IPS DF 6.9 (cell line): Measurements from ENCODE around the gene OPCML.

ENCODE experiments used
- DNase-seq: peaks from one replicate; pipeline ENCODE4 v3.0.0-alpha.2; 2013; ENCODE audit warnings: low read depth, low spot score
- H3K27ac ChIP-seq: one replicate; pipeline ENCODE4 v1.5.1; 2013; ENCODE audit warnings: low read length, control low read depth
- H3K27me3 ChIP-seq: 2 replicates; pipeline ENCODE4 v1.6.1; 2013; ENCODE audit warnings: mild to moderate bottlenecking, low read length; ENCODE audit not compliant: control insufficient read depth, insufficient read depth
- H3K36me3 ChIP-seq: 2 replicates; pipeline ENCODE4 v1.6.1; 2013; ENCODE audit warnings: low read length; ENCODE audit not compliant: control insufficient read depth, insufficient read depth
- H3K4me1 ChIP-seq: 2 replicates; pipeline ENCODE4 v1.6.1; 2013; ENCODE audit warnings: low read length; ENCODE audit not compliant: control insufficient read depth, insufficient read depth
- H3K4me3 ChIP-seq: 2 replicates; pipeline ENCODE4 v1.5.1; 2013; ENCODE audit warnings: mild to moderate bottlenecking, low read length
- H3K9me3 ChIP-seq: 2 replicates; pipeline ENCODE4 v1.6.1; 2013; ENCODE audit warnings: low read length, inconsistent platforms; ENCODE audit not compliant: control insufficient read depth, insufficient read depth
- WGBS: extraction: QIAGEN DNeasy Blood & Tissue Kit; methylation state at CpG from one replicate; pipeline ENCODE4 v1.1.7; 2013; ENCODE audit warnings: mixed read lengths, missing lambda C conversion rate; ENCODE audit not compliant: insufficient read length, insufficient coverage; 5-methylcytosine and 5-hydroxymethylcytosine counted together

The OPCML gene

DNA sequence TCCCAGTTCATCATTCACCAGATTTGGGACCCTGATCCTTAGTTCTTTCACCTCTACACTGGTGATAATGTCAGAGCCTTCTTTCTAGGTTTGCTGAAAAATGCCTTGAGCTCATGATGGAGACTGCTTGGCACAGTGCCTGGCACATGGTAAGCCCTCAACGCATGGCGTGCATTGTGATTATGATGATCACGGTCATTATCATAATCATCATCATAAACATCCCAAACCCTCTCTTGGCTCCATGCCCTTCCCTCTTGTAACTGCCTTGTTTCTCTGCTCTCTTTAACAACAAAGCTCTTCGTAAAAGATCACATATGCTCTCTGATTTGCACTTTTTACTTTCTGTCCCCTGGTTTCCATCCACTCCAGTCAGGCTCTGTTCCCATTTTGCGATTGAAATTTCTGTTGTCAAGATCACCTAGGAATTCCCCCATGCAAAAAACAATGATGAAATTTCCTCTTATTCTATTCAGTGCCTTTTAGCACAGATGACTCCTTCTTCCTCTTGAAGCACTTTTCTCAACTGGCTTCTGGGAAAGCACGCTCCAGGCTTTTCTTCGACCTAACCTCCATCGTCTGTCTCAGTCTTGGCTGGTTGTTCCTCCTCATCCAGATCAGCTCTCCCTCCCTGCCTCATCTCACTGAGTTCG lies 479.1 kb downstream of the OPCML start:
- no CpG with 5 or more reads among the region's 9 CpGs for whole genome bisulfite sequencing
- H3K27ac ChIP-seq, result no peak overlapping the region
- H3K4me3 ChIP-seq, result no peak overlapping the region
- H3K36me3 ChIP-seq, result no peaks in the 10 kb centered on the region
- DNase-seq, result no peak
- peaks cover 2% of the 10 kb centered on the region; the same call in 1 of the 2 replicates for H3K4me1 ChIP-seq
- no peaks in the 10 kb centered on the region for H3K9me3 ChIP-seq
- no peaks in the 10 kb centered on the region for H3K27me3 ChIP-seq

DNA sequence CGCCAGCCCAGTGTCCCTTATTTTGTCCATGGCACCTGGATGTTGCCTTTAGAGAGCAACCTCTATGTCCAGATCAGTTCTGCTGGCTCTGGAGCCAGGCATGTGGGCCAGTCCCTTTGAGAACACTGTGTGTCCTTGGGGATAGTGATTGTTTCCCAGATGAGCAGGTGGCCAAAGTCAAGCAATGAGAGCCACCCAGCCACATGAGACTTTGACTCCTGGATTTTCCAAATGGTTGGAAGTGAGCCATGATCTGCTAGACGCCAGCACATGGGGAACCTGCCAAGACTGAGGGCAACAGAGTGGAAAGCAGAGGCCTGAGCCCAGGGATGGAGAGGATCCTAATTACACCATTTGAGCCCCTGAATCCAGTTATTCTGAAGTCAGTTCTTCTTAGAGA lies 479.8 kb downstream of the OPCML start:
- Histone ChIP-seq H3K27ac (no peak overlapping the region), H3K4me1 (peaks cover 2% of the 10 kb centered on the region; the same call in 1 of the 2 replicates), H3K27me3 (no peaks in the 10 kb centered on the region), H3K9me3 (no peaks in the 10 kb centered on the region), H3K4me3 (no peak overlapping the region), H3K36me3 (no peaks in the 10 kb centered on the region)
- DNase-seq, result no peak
- WGBS, result no CpG with 5 or more reads among the region's 2 CpGs

DNA sequence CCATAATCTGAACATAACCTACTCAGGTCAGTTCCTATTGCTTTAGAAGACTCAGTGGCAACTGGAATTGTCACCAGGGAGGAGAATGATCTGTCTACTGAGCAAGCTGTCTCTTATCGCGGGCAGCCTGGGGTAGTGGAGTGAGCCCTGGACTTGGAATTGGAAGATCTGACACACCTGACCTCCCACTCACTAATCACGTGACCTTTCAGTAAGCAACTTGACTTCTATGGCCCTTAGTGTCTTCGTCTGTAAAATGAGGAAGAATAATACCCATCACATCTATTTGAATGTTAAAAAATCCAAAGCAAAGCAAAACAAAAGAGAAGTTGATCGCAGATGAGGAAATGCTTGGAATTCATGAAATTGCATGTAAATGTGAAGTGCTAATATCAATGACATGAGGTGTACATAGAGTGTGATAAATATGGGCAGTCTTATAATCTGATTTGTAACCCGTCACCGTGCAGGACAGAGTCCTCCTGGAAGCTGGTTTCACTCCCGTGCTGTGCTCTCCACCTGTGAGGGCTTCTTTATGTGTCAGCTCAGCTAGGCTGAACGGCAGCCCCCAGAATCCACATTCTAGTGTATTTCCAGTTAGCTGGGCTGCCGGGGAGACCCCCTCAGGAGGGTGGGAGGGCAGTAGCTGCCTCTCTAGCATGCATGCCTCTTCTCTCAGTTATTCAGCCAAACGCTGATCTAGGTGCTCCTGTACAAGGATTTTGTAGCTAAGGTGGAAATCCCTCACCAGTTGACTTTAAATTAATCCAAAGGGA lies 482.9 kb downstream of the OPCML start:
- Histone ChIP-seq H3K4me1 (peaks cover 2% of the 10 kb centered on the region; the same call in 1 of the 2 replicates), H3K36me3 (no peaks in the 10 kb centered on the region), H3K27me3 (no peaks in the 10 kb centered on the region), H3K27ac (no peak overlapping the region), H3K4me3 (no peak overlapping the region), H3K9me3 (no peaks in the 10 kb centered on the region)
- DNase-seq, result no peak
- WGBS, result no CpG with 5 or more reads among the region's 11 CpGs

DNA sequence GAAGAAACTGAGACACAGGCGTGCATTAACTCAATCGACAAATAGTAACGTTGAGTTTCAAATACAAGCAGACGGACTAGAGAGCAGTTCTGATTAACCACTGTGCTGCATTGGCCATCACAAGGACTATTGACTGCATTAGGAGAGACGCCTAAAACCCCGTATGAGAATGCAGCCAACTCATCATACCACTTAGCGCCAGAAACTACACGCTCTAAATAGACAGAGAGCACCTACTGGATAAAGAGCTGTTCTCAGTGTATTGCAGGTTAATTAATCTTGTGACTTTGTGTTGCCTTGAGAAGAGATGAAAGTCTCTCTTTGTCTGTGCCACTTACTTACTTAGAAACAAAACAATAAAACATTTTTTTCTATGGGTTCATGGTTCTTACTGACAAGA lies 484.0 kb downstream of the OPCML start:
- no CpG with 5 or more reads among the region's 8 CpGs for WGBS
- Histone ChIP-seq H3K9me3 (no peaks in the 10 kb centered on the region), H3K4me1 (peaks cover 2% of the 10 kb centered on the region; the same call in 1 of the 2 replicates), H3K36me3 (no peaks in the 10 kb centered on the region), H3K27me3 (no peaks in the 10 kb centered on the region), H3K27ac (no peak overlapping the region), H3K4me3 (no peak overlapping the region)
- no peak for DNase-seq

DNA sequence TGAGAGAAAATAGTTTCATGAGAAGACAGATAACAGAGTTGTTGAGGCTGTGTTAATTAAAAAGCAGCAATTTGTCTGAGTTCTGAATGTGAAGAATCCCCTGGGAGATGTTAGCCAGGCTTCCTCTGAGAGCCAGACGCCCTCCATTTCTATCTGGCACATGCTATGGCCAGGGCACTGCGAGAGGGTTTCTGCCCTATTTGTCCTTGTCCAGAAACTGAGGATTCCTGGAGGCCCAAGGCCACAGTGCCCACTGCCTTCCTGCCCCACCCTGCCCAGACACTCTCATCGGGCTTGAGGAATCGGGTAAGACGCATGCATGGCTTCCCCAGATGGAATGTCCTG lies 484.6 kb downstream of the OPCML start:
- H3K4me1 ChIP-seq, result peaks cover 2% of the 10 kb centered on the region; the same call in 1 of the 2 replicates
- H3K4me3 ChIP-seq, result no peak overlapping the region
- no peak for DNase-seq
- no peaks in the 10 kb centered on the region for H3K27me3 ChIP-seq
- no peaks in the 10 kb centered on the region for H3K9me3 ChIP-seq
- WGBS, result no CpG with 5 or more reads among the region's 5 CpGs
- H3K27ac ChIP-seq, result no peak overlapping the region
- H3K36me3 ChIP-seq, result no peaks in the 10 kb centered on the region

DNA sequence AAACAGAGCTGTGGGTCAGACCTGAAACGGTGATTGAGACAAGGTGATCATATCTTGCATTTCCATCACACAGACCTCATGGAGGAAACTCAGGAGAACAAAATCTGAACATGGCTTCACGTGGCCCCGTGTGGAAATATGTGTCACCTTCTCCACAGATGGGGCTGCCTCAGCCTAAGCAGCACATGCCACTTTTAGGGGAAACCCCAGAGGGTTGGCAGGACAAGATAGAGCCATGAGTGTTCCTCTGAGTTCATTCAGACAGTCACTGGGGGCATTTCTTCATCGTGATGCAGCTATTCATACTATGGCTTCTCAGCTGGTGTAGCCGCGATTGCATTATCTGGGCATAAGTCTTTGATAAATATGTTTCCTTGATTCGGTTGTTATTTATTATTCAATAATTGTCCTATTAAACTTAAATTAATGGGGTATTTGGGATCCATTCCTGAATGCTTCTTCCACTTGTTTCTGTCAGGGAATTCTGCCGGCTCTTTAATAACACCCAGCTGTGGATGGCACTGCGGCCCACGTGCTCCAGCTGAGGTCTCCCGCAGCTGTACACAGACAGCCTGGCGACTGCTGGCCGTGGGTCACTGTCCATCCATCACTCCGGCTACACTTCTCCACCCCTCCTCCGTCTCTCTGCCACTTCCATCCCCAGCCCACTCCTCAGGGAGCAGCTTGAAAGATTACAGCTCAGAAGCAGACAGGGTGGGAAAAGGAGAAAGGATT lies 485.1 kb downstream of the OPCML start:
- H3K4me1 ChIP-seq, result peaks cover 2% of the 10 kb centered on the region; the same call in 1 of the 2 replicates
- no CpG with 5 or more reads among the region's 15 CpGs for WGBS
- H3K9me3 ChIP-seq, result no peaks in the 10 kb centered on the region

DNA sequence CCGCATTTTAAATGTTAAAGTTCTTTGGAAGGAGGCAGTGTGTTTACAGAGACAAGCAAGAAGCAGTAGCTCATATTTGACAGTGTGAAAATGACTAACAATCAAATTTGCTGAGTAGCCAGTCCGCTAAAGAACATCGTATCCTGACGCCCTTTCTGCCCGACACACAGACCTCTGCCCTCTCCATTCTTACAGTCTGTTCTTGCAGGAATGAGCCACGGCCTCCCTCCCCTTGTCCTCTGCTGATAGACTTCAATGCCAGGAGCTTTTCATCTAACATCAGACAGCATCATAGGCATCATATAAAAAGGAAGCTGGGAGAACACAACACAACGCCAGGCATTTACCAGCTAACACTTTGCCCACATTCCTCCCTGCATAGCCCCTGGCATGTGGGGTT lies 486.0 kb downstream of the OPCML start:
- no peak for DNase-seq

More for the DNA sequence above, 485.1 kb downstream of the OPCML start:
- H3K27me3 ChIP-seq, result no peaks in the 10 kb centered on the region
- no peaks in the 10 kb centered on the region for H3K36me3 ChIP-seq
- DNase-seq, result no peak
- no peak overlapping the region for H3K4me3 ChIP-seq
- no peak overlapping the region for H3K27ac ChIP-seq

DNA sequence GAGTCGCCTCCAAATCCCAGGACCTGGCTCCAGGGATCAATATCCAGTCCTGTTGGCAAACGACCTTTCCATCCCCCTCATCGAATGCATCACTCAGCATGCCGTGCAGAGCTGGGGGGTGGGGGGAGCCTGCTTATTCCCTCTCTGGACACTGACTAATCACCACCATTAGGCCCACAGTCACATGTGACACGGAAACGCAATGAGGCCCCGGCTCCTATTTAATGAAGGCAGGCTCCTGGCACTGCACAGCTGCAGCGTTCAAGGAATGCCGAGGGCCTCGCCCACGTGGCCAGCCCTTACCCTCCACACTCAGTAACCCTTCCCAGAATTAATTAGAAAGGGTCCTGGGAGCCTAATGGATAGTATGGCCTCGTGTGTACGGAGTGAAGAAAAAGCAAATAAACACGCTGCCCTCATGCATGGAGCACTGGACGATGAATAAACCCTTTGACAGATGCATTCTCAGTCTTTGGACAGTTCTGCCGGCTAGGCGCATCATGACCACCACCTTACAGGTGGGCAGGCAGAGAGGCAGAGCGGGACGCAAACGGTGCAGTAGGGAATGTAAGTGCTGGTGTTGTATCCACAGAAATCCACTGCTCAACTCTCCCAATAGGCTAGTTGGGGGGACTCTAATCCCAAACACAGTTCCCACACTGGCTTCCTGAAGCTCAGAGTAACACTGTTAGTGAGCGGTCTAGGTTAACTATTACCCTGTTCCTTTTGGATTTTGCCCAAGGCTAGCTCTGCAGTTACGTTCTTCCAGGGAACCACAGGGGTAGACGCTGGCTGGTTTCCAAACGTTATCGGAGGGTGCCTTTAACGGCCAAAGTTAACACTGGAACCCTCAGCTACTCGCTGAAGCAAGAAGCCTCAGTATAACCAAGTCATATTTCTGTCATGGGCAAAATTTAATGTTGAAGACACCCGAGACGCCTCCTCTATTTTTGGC lies 490.1 kb downstream of the OPCML start:
- Histone ChIP-seq H3K36me3 (no peaks in the 10 kb centered on the region), H3K4me1 (peaks cover 2% of the 10 kb centered on the region; the same call in 1 of the 2 replicates), H3K27ac (no peak overlapping the region), H3K4me3 (no peak overlapping the region), H3K27me3 (no peaks in the 10 kb centered on the region), H3K9me3 (no peaks in the 10 kb centered on the region)
- WGBS, result no CpG with 5 or more reads among the region's 29 CpGs
- DNase-seq, result no peak

More for the DNA sequence above, 486.0 kb downstream of the OPCML start:
- Histone ChIP-seq H3K27ac (no peak overlapping the region), H3K9me3 (no peaks in the 10 kb centered on the region), H3K4me1 (no peaks in the 10 kb centered on the region; the same call in 1 of the 2 replicates), H3K27me3 (no peaks in the 10 kb centered on the region), H3K36me3 (no peaks in the 10 kb centered on the region), H3K4me3 (no peak overlapping the region)
- WGBS, result no CpG with 5 or more reads among the region's 7 CpGs

DNA sequence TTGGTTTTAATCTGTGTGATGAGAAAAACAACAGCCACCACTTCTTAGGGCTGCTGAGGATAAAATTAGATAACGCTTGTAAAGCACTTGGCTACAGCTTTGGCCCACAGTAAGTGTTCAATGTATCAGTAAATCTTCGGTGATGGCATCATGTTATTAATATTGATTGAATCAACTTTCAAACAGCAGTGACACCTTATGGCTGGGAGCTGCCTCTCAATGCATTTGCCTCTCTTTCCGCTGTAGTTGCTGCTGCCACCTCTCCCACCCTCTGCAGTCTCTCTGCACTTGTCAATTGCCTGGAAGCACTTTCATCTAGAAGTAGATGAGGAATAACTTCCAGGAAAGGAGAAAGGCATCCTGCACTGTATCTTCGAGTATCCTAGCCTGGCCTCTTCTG lies 491.1 kb downstream of the OPCML start:
- Histone ChIP-seq H3K4me1 (peaks cover 2% of the 10 kb centered on the region; the same call in 1 of the 2 replicates), H3K4me3 (no peak overlapping the region), H3K36me3 (no peaks in the 10 kb centered on the region), H3K27ac (no peak overlapping the region), H3K27me3 (no peaks in the 10 kb centered on the region), H3K9me3 (no peaks in the 10 kb centered on the region)
- WGBS, result no CpG with 5 or more reads among the region's 4 CpGs
- no peak for DNase-seq
